ENCODE data around the gene IBSP. TPM values are rescaled to one million over a fixed set of nuclear protein-coding genes. Genes with fewer than 3 reads are reported as not detected.

IBSP gene
- not detected for total RNA-seq
- long read RNA-seq, result 0 reads

GRCh38 chr4:87799301-87800113 is at the start of gene IBSP:
TSS of gene IBSP (plus strand) at chr4:87799554. CDS start at chr4:87802362, 2,808 bp downstream.
- H3K9me3 ChIP-seq (replicated peaks), result no peaks in the 10 kb centered on the region
- no peak within 1 kb of the TSS for H3K4me3 ChIP-seq
- no peaks in the 10 kb centered on the region for H3K27me3 ChIP-seq (ENCODE audit: low read depth)
- no peak for TF ChIP-seq CTCF (IDR thresholded peaks at IDR 0.05; ENCODE audit: borderline replicate concordance)
- no peak within 1 kb of the TSS for H3K27ac ChIP-seq (replicated peaks)
- intact Hi-C loops (cut with micrococcal nuclease), result no loop called here
- no peaks in the 10 kb centered on the region for H3K4me1 ChIP-seq
- no peak for DNase-seq
- H3K36me3 ChIP-seq, result no peaks in the 10 kb centered on the region

- peaks cover 7% of the 10 kb centered on the region for H3K9me3 ChIP-seq (replicated peaks)
- H3K27ac ChIP-seq (replicated peaks), result no peak overlapping the region
- intact Hi-C loops (cut with micrococcal nuclease), result no loop called here
- H3K27me3 ChIP-seq (ENCODE audit: low read depth), result no peaks in the 10 kb centered on the region
- no peak for DNase-seq
- H3K4me3 ChIP-seq, result no peak overlapping the region
- no peaks in the 10 kb centered on the region for H3K36me3 ChIP-seq
- no peaks in the 10 kb centered on the region for H3K4me1 ChIP-seq
- no peak for TF ChIP-seq CTCF (IDR thresholded peaks at IDR 0.05; ENCODE audit: borderline replicate concordance)
These were observed 49.5 kb upstream of the IBSP start for GRCh38 chr4:87749883-87750282.

GRCh38 chr4:87758270-87758669 is 41.1 kb upstream of the IBSP start:
- no peak for DNase-seq
- Histone ChIP-seq H3K4me3 (no peak overlapping the region), H3K36me3 (no peaks in the 10 kb centered on the region), H3K27ac (replicated peaks) (no peak overlapping the region), H3K9me3 (replicated peaks) (peaks cover 4% of the 10 kb centered on the region), H3K27me3 (ENCODE audit: low read depth) (no peaks in the 10 kb centered on the region), H3K4me1 (no peaks in the 10 kb centered on the region)
- intact Hi-C loops (cut with micrococcal nuclease), result no loop called here
- TF ChIP-seq CTCF (IDR thresholded peaks at IDR 0.05; ENCODE audit: borderline replicate concordance), result no peak

GRCh38 chr4:87762311-87762710 is 37.0 kb upstream of the IBSP start:
- H3K27me3 ChIP-seq (ENCODE audit: low read depth), result no peaks in the 10 kb centered on the region
- H3K9me3 ChIP-seq (replicated peaks), result no peaks in the 10 kb centered on the region
- H3K27ac ChIP-seq (replicated peaks), result no peak overlapping the region
- H3K4me1 ChIP-seq, result no peaks in the 10 kb centered on the region
- no peaks in the 10 kb centered on the region for H3K36me3 ChIP-seq
- TF ChIP-seq CTCF (IDR thresholded peaks at IDR 0.05; ENCODE audit: borderline replicate concordance), result no peak
- no peak overlapping the region for H3K4me3 ChIP-seq
- intact Hi-C loops (cut with micrococcal nuclease), result no loop called here
- no peak for DNase-seq

- no peaks in the 10 kb centered on the region for H3K4me1 ChIP-seq
- no peaks in the 10 kb centered on the region for H3K9me3 ChIP-seq (replicated peaks)
- H3K27me3 ChIP-seq (ENCODE audit: low read depth), result no peaks in the 10 kb centered on the region
- no peak for DNase-seq
- intact Hi-C loops (cut with micrococcal nuclease), result no loop called here
- no peak overlapping the region for H3K27ac ChIP-seq (replicated peaks)
- H3K36me3 ChIP-seq, result no peaks in the 10 kb centered on the region
- TF ChIP-seq CTCF (IDR thresholded peaks at IDR 0.05; ENCODE audit: borderline replicate concordance), result no peak
- no peak overlapping the region for H3K4me3 ChIP-seq
These were observed 17.8 kb upstream of the IBSP start for GRCh38 chr4:87781569-87781968.
